Activated naive CD4-positive, alpha-beta T cell treated with Interleukin-2 at 50 U/mL for 16 hours (primary cell): ENCODE data around the gene PCDHGC4.

Experiments used
- DNase-seq: peaks from one replicate; pipeline ENCODE4 v3.0.0-alpha.2; 2020

Gene PCDHGC4

DNA sequence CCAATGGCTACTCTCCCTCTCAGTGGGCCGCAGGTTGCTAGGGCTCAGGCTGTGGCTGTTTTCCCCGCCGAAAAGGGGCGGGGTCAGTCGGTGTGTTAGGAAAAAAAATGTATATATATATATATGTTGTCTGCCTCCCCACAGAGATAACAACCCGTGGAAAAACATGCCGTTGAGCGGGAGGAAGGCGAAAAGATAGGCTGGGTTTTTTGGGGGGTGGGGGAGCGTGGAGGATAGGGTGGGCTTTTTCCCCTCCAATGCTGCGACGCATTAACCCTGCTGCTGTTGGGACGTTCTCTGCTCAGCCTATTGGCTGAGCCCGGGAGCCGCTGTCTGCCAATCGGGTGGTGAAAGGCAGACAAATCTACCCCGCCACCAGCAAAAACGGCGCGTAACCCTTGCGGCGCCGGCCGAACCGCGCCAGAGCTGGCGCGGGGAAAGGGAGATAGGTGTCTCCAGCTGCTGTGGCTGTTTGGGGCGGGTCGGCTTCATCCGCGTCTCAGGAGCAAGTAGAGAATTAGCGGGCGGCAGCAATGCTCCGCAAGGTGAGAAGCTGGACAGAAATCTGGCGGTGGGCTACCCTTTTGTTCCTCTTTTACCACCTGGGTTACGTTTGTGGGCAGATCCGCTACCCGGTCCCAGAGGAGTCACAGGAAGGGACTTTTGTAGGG lies at the start of gene PCDHGC4:
Gene PCDHGC4, plus strand, starts transcription at position 390 of the 671 bp plus-strand sequence. Its CDS starts 144 bp downstream, at position 534.
- no peak for DNase-seq

DNA sequence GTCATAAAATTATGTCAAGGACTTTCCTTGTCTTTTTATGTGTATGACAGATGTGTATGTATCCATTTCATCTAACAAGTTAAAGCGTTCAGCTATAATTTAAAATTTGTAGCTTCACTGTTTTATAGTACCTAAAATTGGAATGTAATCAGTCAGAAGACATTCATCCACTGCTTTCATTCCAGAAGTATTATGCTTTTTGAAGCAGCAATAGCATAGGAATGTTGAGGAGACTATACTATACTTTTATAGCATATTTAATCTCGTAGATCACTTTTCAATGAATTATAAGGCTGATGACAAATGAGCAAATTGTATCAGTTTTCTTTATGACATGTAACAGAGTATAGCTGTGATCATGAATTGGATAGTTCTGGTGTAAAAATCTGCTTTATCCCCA lies 47.6 kb upstream of the PCDHGC4 start:
- no peak for DNase-seq

- DNase-seq, result no peak
Observed at GRCh38 chr5:141439411-141440141, 45.3 kb upstream of the PCDHGC4 start.

DNA sequence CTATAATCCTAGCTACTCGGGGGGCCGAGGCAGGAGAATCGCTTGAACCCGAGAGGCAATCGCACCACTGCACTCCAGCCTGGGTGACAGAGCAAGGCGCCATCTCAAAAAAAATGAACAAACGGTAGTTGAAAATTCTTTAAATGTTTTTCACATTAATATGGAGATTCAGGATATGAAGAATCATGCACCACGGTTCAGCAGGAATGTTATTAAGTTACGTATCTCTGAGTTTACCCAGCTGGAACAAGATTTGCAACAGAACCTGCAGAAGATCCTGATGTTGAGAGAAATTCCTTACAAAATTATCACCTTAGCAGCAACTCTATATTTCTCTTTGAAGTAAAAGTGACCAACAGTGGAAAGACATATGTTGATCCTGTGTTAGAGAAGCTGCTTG lies 44.5 kb upstream of the PCDHGC4 start:
- DNase-seq, result no peak

GRCh38 chr5:141441571-141442170 lies 43.2 kb upstream of the PCDHGC4 start:
- no peak for DNase-seq

GRCh38 chr5:141465351-141465750 lies 19.5 kb upstream of the PCDHGC4 start:
- DNase-seq, result no peak

GRCh38 chr5:141475625-141476131 lies 9.2 kb upstream of the PCDHGC4 start, which contains the start of gene PCDHGC3:
TSS of gene PCDHGC3 (plus strand) at chr5:141475966. CDS start at chr5:141476117, 151 bp downstream.
- peak; percentile 41 for DNase-seq

DNA sequence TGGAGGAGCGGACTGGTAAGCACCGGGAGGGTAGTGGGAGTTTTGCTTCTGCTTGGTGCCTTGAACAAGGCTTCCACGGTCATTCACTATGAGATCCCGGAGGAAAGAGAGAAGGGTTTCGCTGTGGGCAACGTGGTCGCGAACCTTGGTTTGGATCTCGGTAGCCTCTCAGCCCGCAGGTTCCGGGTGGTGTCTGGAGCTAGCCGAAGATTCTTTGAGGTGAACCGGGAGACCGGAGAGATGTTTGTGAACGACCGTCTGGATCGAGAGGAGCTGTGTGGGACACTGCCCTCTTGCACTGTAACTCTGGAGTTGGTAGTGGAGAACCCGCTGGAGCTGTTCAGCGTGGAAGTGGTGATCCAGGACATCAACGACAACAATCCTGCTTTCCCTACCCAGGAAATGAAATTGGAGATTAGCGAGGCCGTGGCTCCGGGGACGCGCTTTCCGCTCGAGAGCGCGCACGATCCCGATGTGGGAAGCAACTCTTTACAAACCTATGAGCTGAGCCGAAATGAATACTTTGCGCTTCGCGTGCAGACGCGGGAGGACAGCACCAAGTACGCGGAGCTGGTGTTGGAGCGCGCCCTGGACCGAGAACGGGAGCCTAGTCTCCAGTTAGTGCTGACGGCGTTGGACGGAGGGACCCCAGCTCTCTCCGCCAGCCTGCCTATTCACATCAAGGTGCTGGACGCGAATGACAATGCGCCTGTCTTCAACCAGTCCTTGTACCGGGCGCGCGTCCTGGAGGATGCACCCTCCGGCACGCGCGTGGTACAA lies 8.5 kb upstream of the PCDHGC4 start:
- no peak for DNase-seq

- no peak for DNase-seq
Observed at GRCh38 chr5:141477044-141477575, 7.7 kb upstream of the PCDHGC4 start.

- DNase-seq, result no peak
Observed at GRCh38 chr5:141477815-141478214, 7.0 kb upstream of the PCDHGC4 start.

- no peak for DNase-seq
Observed at GRCh38 chr5:141478321-141478945, 6.4 kb upstream of the PCDHGC4 start.

DNA sequence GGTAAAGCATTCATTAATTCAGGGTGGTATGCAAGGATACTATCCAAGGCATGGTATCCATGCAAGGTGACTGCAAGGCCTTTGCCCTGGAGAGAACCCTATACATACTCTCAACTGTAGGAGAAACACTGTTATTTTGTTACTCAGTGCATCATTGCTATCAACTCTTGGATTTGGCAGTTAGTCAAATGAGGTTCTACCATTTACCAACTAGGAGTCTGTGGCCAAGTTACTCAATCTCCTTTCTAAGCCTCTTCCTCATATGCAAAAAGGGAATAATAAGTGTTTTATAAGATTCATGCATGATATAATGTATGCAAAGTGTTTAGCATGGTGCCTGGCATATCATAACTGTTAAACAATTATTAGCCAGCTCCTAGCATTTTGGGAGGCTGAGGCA lies 5.1 kb upstream of the PCDHGC4 start:
- DNase-seq, result no peak

- DNase-seq, result no peak
Observed at GRCh38 chr5:141483902-141484301, 928 bp upstream of the PCDHGC4 start.

GRCh38 chr5:141484310-141484640 lies 555 bp upstream of the PCDHGC4 start:
- no peak for DNase-seq

DNA sequence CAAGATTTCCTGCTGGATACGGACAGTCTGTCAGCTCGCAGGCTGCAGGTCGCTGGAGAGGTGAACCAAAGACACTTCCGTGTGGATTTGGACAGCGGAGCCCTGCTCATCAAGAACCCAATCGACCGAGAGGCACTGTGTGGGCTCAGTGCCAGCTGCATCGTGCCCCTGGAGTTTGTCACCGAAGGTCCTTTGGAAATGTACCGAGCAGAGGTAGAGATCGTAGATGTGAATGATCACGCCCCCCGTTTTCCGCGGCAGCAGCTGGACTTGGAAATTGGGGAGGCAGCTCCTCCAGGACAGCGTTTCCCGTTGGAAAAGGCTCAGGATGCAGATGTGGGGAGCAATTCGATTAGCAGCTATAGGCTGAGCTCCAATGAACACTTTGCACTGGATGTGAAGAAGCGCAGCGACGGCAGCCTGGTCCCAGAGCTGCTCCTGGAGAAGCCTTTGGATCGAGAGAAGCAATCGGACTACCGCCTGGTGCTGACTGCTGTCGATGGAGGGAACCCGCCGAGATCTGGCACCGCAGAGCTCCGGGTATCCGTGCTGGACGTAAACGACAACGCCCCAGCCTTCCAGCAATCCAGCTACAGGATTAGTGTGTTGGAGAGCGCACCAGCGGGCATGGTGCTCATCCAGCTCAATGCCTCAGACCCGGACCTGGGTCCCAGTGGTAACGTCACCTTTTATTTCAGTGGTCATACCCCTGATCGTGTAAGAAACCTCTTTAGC lies 658 bp downstream of the PCDHGC4 start:
- no peak for DNase-seq

GRCh38 chr5:141486091-141486490 lies 1.3 kb downstream of the PCDHGC4 start:
- no peak for DNase-seq

- DNase-seq, result no peak
Observed at GRCh38 chr5:141487131-141487530, 2.3 kb downstream of the PCDHGC4 start.

DNA sequence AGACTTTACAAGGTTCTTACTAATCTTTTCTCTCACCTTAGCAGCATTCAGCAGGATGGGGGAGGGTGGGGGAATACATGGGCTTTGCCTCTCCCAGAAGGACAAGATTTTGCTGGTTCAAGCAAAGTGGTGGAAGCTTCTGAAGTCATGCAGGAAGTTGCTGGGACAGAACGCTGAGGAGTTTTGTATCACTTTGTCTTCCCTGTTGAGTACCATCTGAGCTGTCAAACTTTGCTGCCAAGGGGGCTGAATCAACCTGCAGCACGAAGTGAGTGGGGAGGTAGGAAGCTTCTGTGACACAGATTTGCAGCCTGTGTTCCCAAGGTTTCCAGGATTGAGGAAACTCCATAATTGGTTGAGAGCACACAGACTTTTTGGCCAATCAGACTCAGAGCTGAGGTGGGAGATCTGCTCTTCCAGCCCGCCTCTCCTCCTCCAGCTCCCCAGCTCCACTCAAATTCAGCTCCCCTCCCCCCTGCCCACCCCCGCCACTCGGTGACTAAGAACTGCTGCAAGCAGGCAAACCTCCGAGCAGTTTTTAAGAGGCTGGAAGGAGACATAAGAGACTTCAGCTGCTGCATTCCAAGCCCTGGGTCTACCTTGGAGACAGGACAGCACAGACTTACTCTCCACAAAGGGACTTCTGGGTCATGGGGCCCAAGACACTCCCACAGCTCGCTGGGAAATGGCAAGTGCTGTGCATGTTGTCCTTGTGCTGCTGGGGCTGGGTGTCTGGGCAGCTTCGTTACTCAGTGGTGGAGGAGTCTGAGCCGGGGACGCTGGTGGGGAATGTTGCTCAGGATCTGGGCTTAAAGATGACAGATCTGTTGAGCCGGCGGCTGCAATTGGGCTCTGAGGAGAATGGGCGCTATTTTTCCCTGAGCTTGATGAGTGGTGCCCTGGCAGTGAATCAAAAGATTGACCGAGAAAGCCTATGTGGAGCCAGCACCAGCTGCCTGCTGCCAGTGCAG lies 4.0 kb downstream of the PCDHGC4 start, which contains the start of gene PCDHGC5:
Gene PCDHGC5, plus strand, starts transcription at position 491 of the 971 bp plus-strand sequence. Its CDS starts 160 bp downstream, at position 651.
- DNase-seq, result no peak

- no peak for DNase-seq
Observed at GRCh38 chr5:141489841-141490240, 5.0 kb downstream of the PCDHGC4 start.

DNA sequence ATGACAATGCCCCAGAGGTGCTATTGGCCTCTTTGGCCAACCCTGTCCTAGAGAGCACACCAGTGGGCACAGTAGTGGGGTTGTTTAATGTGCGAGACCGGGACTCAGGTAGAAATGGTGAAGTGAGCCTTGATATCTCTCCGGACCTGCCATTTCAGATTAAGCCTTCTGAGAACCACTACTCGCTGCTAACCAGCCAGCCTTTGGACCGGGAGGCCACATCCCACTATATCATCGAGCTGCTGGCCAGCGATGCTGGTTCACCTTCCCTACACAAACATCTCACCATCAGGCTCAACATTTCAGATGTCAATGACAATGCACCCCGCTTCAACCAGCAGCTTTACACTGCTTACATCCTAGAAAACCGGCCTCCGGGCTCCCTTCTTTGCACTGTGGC lies 5.4 kb downstream of the PCDHGC4 start:
- no peak for DNase-seq
